Ovary (tissue), 9 donors: ENCODE data around the gene DRC7. TPM values are rescaled to one million over a fixed set of nuclear protein-coding genes. Genes with fewer than 3 reads are reported as not detected.
A peak's percentile ranks its signal among the peaks of the same experiment; 100 is the strongest.

ENCODE experiments used
- DNase-seq, 5 donors: peaks; one replicate each; pipeline ENCODE4 v3.0.0-alpha.2; 2019 to 2020
- H3K27ac ChIP-seq, 2 donors: fragments of 200-600 bp; one replicate each; pipeline versions ENCODE4 v1.5.1 to v1.8.0; 2019 to 2022
- H3K27me3 ChIP-seq: fragments of 200-600 bp; one replicate; pipeline ENCODE4 v1.8.0; 2022
- H3K36me3 ChIP-seq: fragments of 200-600 bp; sonication (generic); one replicate; pipeline ENCODE4 v1.5.1; 2019
- H3K4me1 ChIP-seq: one replicate; pipeline ENCODE4 v1.8.1; 2013; ENCODE audit warnings: mild to moderate bottlenecking, moderate library complexity; ENCODE audit not compliant: insufficient read depth
- H3K4me3 ChIP-seq: fragments of 200-600 bp; sonication (generic); one replicate; pipeline ENCODE4 v1.5.1; 2017
- H3K9me3 ChIP-seq, 2 donors: fragments of 200-600 bp in 1 of 2; sonication (generic) in 1 of 2; one replicate each; pipeline versions ENCODE4 v1.5.1 to v1.8.1; 2013 to 2019; ENCODE audit warnings: mild to moderate bottlenecking in 1 of 2, moderate library complexity in 1 of 2
- CTCF ChIP-seq, 3 donors: fragments of 450-650 bp in 2 of 3; fragments of 200-600 bp in 1 of 3; IDR thresholded peaks; one replicate each; pipeline versions ENCODE4 v1.5.1 to v1.8.0; 2016 to 2022; ENCODE audit warnings: antibody characterized with exemption in 3 of 3, mild to moderate bottlenecking in 1 of 3
- EP300 ChIP-seq: sonication (generic); formaldehyde crosslinking; IDR thresholded peaks from one replicate; pipeline ENCODE4 v1.6.1; 2017; ENCODE audit warnings: antibody characterized with exemption
- POLR2A ChIP-seq: fragments of 450-650 bp; IDR thresholded peaks from one replicate; pipeline ENCODE4 v1.6.1; 2017; ENCODE audit warnings: antibody characterized with exemption, mild to moderate bottlenecking, moderate library complexity
- WGBS, 3 donors: extraction: QIAGEN DNeasy Blood & Tissue Kit in 1 of 3; methylation state at CpG; one replicate each; pipeline versions ENCODE4 v1.1.5 to v1.1.7; 2013 to 2017; 5-methylcytosine and 5-hydroxymethylcytosine counted together
- intact Hi-C, 4 donors: fragments of 100-400 bp; cut with DNase I; formaldehyde crosslinking; loops; one replicate each; pipeline versions ENCODE4 v1.11.0 to v1.15.1; 2022 to 2023
- polyA plus RNA-seq, 2 donors: library from polyadenylated mRNA; stranded (reverse); fragments of 200-250 nt in 1 of 2; fragments of 350-450 nt in 1 of 2; fragmentation: Illumina TruSeq in 1 of 2; extraction: RNeasy Lipid Tissue Mini Kit (QIAGEN cat#74804) in 1 of 2; gene quantifications; one replicate each; pipeline ENCODE4 v1.2.3, GENCODE V29; 2013 to 2014
- total RNA-seq, 7 donors: library from RNA; depleted of rRNA in 2 of 7; stranded (reverse); fragments of >200 nt in 2 of 7; fragmentation: NEBNext Ultra II Directional in 3 of 7; extraction: Animal tissue kit (Norgen Biotek cat#: 25700) in 3 of 7; gene quantifications; one replicate each; pipeline versions ENCODE4 v1.1.0 to v1.2.4, GENCODE V29; 2016 to 2023
- donor health status: DM: no; HTN: no; CAD: no; lungs with moderate emphysema.
- donor health status: DM: no; HTN: no; CAD: no.
- donor health status: Bipolar disorder and iron deficiency.
- donor health status: DM: yes; HTN: yes; CAD: no.
- donor health status: DM: no; HTN: no; CAD: no.
- donor health status: DM: yes; HTN: yes; CAD: no.

DRC7 gene
- total and polyA plus RNA-seq, 9 donors, result 0.07 to 12.5 (median 0.67) TPM; not detected in 3

DNA sequence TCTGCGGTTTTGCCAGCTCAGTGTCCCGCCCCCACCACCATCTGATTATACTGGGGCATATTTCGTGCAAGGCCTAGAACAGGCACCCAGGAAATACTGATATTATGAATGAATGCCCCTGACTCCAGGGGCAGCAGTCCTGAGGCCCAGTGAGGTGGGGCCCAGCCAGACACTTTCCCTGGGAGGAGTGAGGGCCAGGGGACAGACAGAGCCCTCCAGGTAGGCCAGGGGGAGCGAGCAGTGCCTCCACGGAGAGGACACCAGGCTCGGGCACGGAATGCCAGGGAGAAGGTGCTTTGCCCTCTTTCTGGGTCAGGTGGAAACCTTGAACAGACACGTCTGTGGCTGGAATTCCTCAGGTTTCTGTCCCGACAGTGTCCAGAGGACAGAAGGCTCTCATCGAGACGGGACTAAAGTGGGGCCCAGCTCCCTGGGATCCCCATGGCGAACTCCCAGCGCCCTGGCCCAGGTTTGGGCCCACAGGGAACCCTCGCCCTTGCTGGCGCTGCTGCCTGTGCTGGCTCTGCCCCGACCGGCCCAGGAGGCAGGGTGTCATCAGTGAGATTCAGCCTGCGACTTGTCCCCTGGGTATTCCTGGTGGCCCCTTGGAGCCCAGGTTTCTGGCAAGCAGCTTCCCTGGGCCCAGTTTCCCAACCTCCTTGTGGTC is 45.3 kb downstream of the DRC7 start:
- intact Hi-C loops, result loop anchor here in 1 of 4 donors (10.0 kb wide), 1 partner anchor 805 kb away; the partner anchor contains the start of gene HERPUD1
- peaks cover 2% of the 10 kb centered on the region for H3K4me1 ChIP-seq
- H3K4me3 ChIP-seq, result no peak overlapping the region
- 88 to 92% (median 92%) methylated on average over 18 of the region's 18 CpGs for WGBS, 3 donors
- no peak overlapping the region for H3K27ac ChIP-seq
- H3K36me3 ChIP-seq, result no peaks in the 10 kb centered on the region
- no peaks in the 10 kb centered on the region for H3K27me3 ChIP-seq
- H3K9me3 ChIP-seq, result no peaks in the 10 kb centered on the region
- DNase-seq, result peak in 2 of 5 donors; percentile 14 to 22
- no peak for TF ChIP-seq CTCF (IDR thresholded peaks at IDR 0.05)
- no peak for TF ChIP-seq POLR2A

GRCh38 chr16:57740423-57741071 is 45.9 kb downstream of the DRC7 start:
- DNase-seq, result peak in 1 of 5 donors; percentile 14
- WGBS, 3 donors, result 92 to 94% (median 92%) methylated on average over 24 of the region's 24 CpGs
- no peak overlapping the region for H3K4me3 ChIP-seq
- H3K4me1 ChIP-seq, result peaks cover 2% of the 10 kb centered on the region
- H3K36me3 ChIP-seq, result no peaks in the 10 kb centered on the region
- no peak overlapping the region for H3K27ac ChIP-seq
- intact Hi-C loops, result no loop called here
- TF ChIP-seq POLR2A, result no peak
- TF ChIP-seq EP300, result no peak
- no peak for TF ChIP-seq CTCF (IDR thresholded peaks at IDR 0.05)
- H3K27me3 ChIP-seq, result no peaks in the 10 kb centered on the region
- no peaks in the 10 kb centered on the region for H3K9me3 ChIP-seq

- Histone ChIP-seq H3K36me3 (no peaks in the 10 kb centered on the region), H3K4me3 (no peak overlapping the region), H3K4me1 (no peaks in the 10 kb centered on the region), H3K27me3 (no peaks in the 10 kb centered on the region), H3K9me3 (no peaks in the 10 kb centered on the region), H3K27ac (no peak overlapping the region)
- TF ChIP-seq CTCF (IDR thresholded peaks at IDR 0.05) (no peak), POLR2A (no peak), EP300 (no peak)
- peak in 1 of 5 donors; percentile 17 for DNase-seq
- 82 to 90% (median 85%) methylated on average over 16 of the region's 16 CpGs for WGBS, 3 donors
- intact Hi-C loops, result no loop called here
Measured at GRCh38 chr16:57741660-57742191, 47.1 kb downstream of the DRC7 start.

GRCh38 chr16:57742543-57742942 is 47.9 kb downstream of the DRC7 start:
- no peaks in the 10 kb centered on the region for H3K4me1 ChIP-seq

More at GRCh38 chr16:57742543-57742942, 47.9 kb downstream of the DRC7 start:
- Histone ChIP-seq H3K4me3 (no peak overlapping the region), H3K36me3 (no peaks in the 10 kb centered on the region), H3K27me3 (no peaks in the 10 kb centered on the region), H3K9me3 (no peaks in the 10 kb centered on the region), H3K27ac (no peak overlapping the region)
- intact Hi-C loops, result no loop called here
- DNase-seq, result no peak
- no peak for TF ChIP-seq POLR2A
- TF ChIP-seq CTCF (IDR thresholded peaks at IDR 0.05), result no peak
- TF ChIP-seq EP300, result no peak
- WGBS, 3 donors, result 83 to 85% (median 83%) methylated on average over 4 of the region's 4 CpGs
